Activated T-helper 9 cell treated with anti-CD3 and anti-CD28 coated beads, Interleukin-2, amount 50 U/mL, for 16 hours (primary cell): ENCODE measurements around the gene LDLRAD4.
"Not testable (repeated sequence)": the region's sequence is repeated elsewhere in the genome, so short reads cannot be mapped to it uniquely, and the experiment has no call there.

Experiments used
- DNase-seq: peaks from one replicate; pipeline ENCODE4 v3.0.0-alpha.2; 2020; ENCODE audit warnings: low read depth

LDLRAD4 gene

DNA sequence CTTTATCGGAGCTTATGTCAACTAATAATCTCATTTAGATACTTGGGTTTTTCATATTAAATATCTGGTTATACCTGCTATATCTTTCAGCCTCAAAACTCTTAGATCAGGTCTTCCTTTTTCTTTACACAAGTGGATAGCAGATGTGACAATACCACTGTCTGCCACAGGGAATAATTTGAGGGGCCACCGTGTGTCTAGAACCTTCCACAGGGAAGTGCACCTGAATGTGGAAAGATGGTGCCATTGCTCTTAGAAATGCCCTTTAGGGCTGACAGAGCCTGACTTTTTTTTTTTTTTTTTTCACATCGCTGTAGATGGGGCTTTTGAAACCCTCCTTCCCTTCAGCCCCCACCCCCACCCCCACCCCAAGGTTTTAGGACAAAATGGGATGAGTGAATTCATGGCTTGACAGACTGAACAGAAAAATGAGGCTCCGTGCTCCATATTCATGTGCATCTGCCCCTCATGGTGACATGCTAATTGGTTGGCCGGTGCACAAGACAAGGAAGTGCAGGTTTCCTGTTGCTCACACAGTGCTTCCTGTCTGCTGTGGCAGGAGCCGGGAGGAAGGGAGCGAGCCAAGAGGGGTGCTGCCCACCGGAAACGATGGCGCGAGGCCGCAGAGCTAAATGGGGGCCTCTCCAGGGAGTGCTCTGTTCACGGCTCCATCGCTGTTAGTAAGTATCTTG is 246.0 kb downstream of the LDLRAD4 start:
- peak; percentile 50 for DNase-seq

DNA sequence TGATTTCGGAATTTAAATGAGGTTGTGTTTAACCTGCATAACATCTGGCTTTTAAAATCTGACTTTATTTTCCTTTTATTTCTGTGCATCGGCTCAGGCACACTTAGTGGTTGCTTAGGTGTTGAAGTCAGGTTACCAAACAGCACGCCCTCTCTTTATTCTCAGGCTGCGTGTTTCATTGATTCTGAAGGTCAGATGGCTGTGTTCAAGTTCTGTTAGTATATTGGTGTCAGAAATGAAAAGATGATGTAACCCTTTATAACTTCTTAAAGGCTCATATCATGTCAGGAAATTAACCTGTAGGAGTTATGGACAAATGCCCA is 246.5 kb downstream of the LDLRAD4 start:
- DNase-seq = no peak

DNA sequence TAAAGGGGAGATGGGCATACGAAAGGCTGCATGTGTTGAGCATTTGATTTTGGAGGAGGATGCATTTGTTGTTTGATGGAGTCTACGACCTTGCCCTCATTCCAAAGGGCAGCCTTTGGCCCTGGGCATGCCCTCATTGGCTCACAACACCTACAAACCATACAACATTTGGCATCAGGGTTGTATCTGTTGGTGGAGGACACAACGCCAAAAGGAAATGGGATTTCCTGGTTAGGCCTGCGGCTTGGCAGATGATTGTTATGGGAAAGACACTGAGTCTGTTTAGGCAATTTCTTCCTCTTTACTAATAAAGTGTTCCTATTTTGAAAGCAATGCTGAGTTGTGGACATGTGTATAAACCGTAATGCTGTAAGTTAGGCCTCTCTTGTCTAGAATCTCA is 246.9 kb downstream of the LDLRAD4 start:
- DNase-seq = no peak

DNA sequence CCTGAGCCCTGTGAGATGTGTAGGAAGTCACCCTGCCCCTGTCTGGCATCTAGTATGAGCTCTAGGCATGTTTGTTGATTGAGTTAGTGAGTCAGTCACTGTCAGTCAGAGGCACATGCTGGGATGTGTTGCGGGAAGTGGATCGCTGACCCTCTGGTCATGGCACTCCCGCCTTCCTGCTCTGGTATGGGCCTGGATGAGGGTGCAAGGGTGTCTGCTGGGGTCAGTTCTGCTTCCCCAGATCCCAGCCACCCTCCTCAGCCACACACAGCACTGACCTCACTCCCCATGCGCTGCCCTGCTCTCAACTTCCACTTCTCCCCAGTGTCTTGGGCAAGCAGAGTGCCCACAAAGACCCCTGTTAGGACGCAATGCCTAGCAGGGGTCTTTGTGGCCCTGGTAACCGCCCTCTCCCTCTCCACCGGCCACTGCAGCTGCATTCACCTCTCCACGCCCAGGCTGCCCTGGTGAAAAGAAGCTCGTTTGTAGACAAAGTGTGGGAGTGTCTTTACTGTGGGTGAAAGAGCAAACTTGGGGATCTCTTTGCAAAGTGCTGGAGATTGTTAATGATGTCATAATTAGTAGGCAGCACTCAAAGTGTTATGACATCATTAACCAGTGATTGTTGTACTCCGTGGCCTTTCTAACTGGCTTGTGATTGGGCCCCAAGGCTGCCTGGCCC is 252.1 kb downstream of the LDLRAD4 start:
- no peak for DNase-seq

DNA sequence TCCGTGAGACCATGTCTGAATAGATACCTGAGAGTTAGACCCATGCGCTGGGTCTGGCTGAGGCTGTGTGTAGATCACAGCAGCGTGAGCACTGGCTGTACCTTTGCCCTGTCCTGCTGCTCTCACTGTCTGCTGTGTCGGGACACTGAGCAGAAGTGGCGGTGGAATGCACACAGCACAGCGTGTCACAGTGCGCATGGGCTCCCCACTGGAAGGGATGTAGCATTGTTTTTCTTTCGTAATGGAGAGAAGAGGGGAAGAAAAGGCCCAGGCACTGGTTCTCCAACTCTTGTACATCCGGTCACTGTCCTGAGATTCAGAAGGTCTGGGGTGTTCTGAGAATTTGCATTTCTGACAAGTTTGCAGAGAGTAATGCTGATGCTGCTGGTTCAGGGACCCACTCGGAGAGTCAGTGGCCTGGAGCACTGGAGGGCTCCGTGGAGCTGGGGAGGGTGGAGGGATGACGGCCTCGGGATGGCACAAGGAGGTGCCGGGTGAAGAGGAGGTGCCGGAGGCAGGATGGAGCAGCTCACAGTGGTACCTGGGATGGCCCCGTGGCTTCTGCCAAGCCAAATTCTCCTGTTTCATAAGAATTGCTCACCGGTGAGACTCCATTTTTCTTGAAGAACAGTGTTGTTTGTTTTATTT is 252.8 kb downstream of the LDLRAD4 start:
- no peak for DNase-seq

DNA sequence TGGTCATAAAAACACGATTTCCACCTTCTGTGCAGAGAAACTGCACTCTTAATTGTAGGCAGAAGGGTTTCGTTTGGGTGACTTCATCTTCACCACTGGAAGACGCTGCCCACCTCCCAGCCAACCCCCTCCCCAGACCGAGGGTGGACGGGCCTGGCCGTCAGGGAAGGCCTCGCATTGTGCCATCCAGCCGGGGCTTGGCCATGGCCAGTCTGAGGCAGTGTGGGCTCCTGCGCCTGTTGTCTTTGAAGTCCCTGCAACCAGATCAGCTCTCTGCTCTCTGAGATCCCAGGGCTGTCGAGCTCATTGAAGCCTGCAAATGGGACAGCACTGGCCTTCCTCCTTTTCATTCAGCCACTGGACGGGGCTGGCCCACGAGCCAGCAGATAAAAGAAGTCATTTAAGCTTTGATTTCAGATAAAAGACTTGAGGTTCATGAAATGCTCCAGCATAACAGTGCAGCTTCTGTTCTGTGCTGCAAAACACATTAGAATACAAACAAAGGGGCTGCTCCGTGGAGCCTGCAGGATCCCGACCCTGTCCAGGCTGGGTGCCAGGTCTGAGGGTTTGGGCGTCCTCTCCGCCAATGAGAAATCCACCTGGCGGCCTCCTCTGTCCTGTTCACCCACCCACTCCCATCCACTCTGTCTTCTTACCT is 253.5 kb downstream of the LDLRAD4 start:
- no peak for DNase-seq

DNA sequence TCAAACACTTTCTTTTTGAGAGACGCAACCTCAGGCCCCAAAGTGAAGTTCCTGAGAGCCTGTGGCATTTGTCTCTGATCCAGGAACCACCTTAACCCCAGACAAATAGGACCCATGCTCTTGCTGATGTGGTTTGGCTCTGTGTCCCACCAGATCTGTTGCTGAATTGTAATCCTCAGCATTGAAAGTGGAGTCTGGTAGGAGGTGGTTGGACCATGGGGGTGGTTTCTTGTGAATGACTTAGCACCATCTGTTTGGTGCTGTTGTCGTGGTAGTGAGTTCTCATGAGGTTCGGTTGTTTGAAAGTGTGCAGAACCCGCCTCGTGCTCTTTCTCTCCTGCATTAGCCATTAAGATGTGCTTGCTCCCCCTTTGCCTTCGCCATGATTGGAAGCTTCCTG is 255.2 kb downstream of the LDLRAD4 start:
- DNase-seq = no peak

DNA sequence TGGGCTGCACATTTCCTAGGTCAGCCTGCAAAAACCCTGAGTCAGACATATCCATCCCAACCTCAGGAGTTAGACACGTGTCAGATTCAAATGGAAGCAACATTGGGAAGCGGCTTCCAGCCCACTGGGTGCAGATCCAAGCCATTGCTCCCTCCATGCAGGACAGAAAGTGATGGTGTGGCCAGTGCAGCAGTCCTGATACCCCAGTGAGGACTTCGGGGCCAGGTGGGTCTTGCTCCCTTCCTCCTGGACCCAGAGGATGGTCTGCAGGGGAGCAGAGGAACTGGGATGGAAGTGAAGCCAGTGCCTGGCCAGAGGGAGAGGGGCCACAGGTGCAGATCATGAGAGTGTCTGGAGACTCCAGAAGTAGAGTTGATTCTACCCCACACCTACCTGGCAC is 255.8 kb downstream of the LDLRAD4 start:
- no peak for DNase-seq

DNA sequence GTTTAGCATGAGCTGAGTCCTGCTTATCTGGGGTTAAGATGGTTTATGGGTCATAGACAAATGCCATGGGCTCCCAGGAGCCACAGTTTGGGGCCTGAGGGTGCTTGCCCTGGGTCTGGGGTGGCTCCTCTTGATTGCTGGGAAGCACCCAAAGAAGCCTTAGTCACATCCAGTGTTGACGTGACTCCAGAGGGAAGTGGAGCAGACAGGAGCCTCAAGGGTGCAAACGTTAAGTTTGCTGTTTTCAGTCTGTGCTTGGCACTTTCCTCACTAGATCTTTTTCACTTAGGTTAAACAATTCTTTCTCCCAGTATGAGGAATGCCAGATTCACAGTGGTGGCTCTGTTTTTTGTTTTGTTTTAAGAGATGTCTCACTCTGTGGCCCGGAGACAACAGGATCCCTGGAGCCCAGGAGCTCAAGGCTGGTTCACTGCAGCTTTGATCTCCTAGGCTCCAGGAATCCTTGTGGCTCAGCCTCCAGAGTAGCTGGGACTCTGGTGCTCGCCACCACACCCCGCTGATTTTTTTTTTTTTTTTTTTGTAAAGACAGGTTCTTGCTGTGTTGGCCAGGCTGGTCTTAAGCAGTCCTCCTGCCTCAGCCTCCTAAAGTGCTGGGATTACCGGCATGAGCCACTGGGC is 256.5 kb downstream of the LDLRAD4 start:
- DNase-seq = no peak

DNA sequence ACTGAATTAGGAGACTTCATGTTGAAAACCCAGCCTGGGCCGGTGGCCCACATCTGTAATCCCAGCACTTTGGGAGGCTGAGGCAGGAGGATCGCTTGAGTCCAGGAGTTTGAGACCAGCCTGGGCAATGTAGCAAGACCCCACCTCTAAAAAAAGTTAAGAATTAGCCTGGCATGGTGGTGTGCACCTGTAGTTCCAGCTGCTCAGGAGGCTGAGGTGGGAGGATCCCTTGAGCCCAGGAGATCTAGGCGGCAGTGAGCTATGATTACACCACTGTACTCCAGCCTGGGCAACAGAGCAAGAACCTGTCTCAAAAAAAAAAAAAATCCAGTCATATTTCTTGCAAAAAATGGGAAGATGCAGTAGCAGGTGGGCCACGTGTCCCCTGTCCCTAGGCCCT is 257.8 kb downstream of the LDLRAD4 start:
- DNase-seq = not testable (repeated sequence)

DNA sequence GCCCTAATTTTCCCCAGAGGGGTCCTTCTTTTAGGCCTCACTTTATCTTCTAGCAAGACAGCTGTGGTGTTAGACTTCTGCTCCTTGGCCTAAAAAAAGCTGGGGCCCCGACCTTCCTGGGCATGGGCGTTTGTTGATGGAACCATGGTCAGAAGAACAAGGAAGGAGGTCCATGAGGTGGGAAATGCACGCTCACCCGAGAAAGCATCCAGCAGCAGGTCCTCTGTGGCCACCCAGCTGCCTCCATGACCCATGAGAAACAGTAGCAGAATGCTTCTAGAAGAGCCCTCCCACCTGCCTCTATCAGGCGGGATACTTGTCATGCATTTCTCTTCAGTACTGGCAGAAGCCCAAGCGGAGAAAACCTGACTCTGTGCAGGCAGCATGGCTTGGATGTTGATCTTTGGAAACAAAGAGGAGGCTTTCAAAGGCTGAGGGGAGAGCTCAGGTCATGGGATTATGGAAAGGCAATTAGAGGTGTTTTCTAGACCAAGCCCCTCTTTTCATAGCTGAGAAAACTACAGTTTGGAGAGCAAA is 258.7 kb downstream of the LDLRAD4 start:
- DNase-seq = no peak

DNA sequence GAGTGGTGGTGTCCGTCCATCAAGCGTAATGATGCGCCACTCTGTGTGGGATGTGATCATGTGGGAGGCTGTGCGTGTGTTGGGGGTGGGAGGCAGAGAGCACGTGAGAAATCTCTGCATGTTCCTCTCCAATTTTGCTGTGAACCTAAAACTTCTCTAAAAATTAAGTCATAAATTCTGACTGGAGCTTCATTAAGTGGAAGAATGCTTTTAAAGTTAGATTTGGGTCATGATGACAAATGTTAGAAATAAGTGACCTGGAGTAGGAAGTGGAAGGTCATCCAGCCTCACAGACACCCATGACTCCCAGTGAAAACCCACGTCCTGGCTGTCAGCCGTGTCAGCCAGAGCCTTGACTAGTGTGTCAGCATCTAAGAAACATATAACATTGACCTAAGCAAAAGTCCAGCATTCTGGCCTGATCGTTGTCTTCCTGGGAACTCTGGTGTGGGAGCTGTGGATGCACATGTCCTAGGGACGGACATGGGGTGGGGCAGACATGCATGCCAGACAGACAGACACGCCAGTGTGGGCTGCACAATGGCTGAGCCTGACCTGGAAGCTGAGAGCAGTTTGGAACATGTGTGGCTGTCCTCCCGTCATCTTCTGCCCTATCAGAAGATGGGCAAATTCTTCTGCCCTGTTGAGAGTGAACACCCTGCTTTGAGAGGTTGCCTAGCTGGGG is 262.2 kb downstream of the LDLRAD4 start:
- no peak for DNase-seq

DNA sequence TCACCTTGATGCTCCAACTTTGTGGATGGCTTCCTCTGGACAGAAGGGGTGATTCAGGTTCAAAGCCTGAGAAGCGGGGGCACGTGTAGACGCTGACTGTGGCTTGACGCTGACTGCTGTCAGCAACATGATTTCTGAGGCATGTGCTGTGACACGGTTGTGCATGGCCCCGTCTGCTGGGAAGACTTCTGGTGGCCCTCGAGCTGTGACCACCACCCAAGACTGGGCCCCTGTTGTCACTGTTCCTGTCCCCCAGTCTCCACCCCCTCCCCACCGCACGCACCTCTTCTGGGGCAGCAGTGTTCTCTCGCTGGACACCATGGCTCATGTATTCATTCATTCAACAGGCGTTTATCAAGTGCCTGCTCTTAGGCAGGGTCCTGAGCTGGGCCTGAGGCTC is 262.8 kb downstream of the LDLRAD4 start:
- DNase-seq = no peak

DNA sequence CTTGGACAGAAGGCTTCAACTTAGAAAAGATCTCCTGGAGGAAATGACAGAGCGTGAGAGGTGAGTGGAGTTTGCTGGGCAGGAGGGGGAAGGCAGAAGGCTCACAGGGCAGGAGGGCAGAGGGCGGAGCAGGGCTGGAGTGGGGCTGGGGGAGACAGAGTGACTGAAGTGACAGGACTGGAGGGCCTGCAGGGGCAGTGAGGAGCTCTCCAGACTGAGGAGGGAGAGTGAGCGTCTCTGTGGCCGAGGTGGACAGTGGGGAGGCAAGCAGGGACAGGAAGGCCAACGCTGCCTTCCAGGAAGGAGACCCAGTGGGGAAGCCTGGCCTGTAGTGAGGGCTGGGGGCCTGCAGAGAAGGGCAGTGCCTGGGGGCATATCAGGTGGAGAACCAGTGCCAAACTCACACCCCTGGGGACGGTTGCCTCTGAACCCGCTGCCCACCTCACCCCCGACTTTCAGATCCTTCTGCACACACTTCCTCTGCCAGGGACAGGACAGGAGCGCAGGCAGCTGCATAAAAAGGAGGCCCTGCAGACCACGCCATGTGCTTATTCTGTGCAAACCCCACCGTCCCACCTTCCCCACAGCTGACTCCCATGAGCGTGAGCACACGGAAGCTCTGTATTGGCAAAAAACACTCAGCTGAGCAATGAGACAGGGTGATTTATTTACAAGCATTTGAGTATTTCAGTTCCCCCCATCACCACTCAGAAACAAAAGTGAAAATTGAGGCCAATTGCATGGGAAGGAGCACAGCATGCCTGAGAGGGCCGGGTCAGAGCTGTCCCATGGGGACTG is 263.5 kb downstream of the LDLRAD4 start:
- no peak for DNase-seq

DNA sequence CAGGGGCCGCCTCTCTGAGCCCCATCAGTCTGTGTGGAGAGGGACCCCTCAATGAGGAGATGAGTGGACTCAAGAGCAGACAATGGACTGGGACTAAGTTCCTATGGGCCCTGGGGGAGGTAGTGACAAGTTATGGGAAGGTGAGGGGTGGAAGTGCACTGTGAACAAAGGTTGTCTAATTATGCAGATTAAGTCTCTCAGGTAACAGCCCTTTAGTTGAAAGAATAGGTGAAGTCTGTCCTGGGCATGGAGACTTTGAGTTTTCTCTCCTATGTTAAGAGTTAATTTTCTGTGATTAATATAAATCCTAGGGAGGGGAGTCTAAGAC is 264.0 kb downstream of the LDLRAD4 start:
- no peak for DNase-seq

DNA sequence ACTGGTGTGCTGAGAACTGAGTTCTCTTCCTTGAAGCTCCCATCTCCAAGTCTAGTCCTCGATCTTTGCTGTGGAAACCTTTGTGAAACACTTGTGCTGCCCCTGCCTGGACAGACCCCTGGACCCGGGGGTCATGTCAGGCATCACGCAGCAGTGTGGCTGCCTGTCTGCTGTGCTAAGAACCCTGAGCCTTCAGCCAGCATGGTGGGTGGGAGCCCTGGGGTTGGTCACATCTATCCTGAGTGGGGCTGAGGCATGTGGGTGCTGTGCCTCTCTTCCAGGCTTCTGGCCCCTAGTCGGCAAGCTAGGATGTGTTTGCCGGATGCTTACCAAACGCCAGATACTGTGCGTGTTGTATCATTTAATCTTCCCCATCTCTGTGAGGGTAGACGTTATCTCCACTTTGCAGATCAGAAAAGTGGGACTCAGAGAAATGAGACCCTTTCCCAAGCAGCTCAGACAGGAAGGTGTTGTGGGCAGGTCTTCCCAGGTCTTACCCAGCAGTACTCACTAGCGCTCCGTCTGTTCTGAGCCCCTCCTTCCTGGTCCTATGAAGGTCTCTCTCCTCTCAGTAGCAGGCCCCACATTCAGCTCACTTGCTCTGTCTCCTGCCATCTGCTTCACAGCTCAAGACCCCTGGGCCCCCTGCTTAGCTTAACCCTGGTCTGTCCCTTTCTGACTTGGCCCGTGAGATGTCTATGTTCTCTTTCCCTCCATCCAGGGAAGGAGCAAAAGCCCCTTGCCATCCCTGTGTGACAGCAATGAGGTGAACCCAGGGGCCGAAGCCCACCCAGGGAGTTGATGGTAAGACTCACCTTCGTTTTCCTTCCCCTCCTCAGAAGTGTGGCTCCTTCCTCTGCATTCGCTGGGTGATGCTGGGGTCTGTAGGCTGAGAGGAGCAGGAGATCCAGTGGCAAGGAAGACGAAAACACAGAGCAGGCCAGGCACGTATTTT is 265.0 kb downstream of the LDLRAD4 start:
- DNase-seq = no peak

DNA sequence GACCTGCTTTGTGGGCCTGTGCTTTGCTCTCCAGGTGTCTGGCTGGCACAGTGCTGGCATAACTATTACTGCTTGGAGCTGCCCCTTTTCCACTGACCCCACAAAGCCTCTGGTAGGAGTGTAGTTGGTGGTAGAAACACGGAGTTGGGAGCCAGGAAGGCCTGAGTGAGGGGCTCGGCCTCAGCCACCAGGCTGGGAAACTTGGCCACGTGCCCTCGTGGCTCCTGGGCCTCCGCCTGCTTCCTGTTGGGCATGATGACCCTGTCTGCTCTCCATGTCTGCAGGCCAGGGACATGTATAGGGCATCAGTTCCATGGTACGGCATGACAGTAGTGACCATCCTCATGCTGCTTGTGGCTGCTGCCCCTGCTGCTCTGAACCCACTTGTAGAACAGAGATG is 266.6 kb downstream of the LDLRAD4 start:
- DNase-seq = no peak

DNA sequence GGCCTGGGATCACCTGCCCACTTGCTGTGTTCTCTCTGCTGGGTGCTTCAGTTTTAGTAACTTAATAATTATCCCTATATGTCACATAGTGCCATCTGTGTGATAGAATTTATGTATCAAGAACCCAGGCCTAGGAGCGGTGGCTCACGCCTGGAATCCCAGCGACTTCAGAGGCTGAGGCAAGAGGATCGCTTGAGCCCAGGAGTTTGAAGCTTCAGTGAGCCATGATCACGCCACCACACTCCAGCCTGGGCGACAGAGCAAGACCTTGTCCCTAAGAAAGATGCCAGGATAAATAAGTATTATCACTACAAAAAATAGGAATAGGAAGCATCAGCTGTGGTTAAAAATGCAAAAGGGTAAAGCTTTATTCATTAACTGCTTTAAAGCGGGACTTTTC is 267.0 kb downstream of the LDLRAD4 start:
- DNase-seq = no peak

DNA sequence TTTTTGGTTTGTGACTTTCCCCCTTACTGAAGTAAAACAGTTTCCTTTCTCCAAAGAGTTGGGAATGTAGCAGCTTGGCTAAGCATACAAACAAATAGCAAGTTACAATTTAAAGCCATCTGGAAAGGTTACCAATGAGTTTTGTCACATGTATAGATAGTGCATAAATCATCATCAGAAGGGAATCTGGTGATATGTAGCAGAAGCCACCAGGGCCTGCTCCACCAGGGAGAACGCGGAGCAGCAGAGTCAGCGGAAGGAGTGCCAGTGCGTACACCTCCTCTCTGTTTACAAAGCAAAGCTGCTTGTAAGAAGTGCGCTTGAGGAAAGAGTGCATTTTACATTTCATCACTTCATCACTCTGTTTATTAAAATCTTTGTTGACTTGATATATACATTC is 267.7 kb downstream of the LDLRAD4 start:
- DNase-seq = no peak

DNA sequence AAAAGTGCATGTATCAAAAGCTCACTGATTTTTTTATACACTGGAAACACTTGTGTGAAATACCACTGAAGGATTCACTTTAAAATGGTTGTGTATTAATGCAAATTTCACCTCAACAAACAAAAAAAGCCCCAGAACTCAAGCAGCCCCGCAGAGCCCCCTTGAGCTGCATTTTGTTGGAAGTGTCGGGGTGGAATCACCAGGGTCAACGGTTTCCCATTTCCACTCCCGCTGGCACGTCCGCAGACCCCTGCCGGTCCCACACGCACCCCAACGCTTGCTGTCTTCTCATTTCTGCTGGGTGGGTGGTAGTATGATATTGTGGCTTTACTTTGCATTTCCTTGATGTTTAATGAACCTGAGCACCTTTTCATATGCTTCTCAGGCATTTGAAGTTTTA is 268.1 kb downstream of the LDLRAD4 start:
- no peak for DNase-seq
